K562 (cell line): Measurements from ENCODE around the gene SNX14. TPM values are rescaled to one million over a fixed set of nuclear protein-coding genes. Genes with fewer than 3 reads are reported as not detected.
"Not testable (repeated sequence)": the region's sequence is repeated elsewhere in the genome, so short reads cannot be mapped to it uniquely, and the experiment has no call there.

Experiments
- ATAC-seq: fragments of 200-7000 bp; cut with Tn5 transposase; 3 replicates; pipeline ENCODE4 v1.9.1; 2020; ENCODE audit warnings: moderate library complexity
- BruUV-seq: library from RNA; stranded (reverse); fragments of 400-500 nt; replicated peaks from 2 replicates; lab custom pipeline; 2021; lab: Mats Ljungman, UMichigan
- CTCF ChIA-PET: fragments of 300-600 bp; formaldehyde crosslinking; extraction: SDS; loops from one replicate; lab custom pipeline; 2021; ENCODE audit warnings: low intra/inter-chr PET ratio; lab: Yijun Ruan, JAX
- POLR2A ChIA-PET: fragments of 300-600, 350-650 bp; sonication (Branson Sonifier 250); formaldehyde crosslinking; extraction: SDS; loops from one replicate; lab custom pipeline; 2021; ENCODE audit warnings: antibody characterized with exemption, inconsistent platforms; lab: Yijun Ruan, JAX
- DNase-seq, 4 experiments: peaks; one replicate each; pipeline versions ENCODE4 v3.0.0 to v3.0.0-alpha.2; 2011 to 2018; ENCODE audit warnings: low spot score in 3 of 4, mixed read lengths in 3 of 4; ENCODE audit errors: extremely low read depth in 1 of 4
- FAIRE-seq: peaks from 2 replicates; lab custom pipeline; 2011; peaks lifted over from hg19 to GRCh38; lab: Jason Lieb, UNC
- H2AFZ ChIP-seq: 2 replicates; pipeline ENCODE4 v1.6.0; 2011; ENCODE audit warnings: low read depth, low read length, control low read depth, inconsistent platforms
- H3K27ac ChIP-seq: fragments of 200-600 bp; 3 replicates; pipeline ENCODE4 v1.8.0; 2011; ENCODE audit warnings: low read depth, mild to moderate bottlenecking, control low read depth, inconsistent platforms, low read length, moderate library complexity, mixed read lengths; ENCODE audit errors: extremely low read depth
- H3K27me3 ChIP-seq, 2 experiments: fragments of 300-600 bp in 1 of 2; 2 replicates in 1 of 2; 3 replicates in 1 of 2; pipeline versions ENCODE4 v1.6.0 to v1.8.0; 2011; ENCODE audit warnings: inconsistent platforms in 2 of 2, low read length in 2 of 2, mild to moderate bottlenecking in 1 of 2, mixed read lengths in 1 of 2, moderate library complexity in 1 of 2; ENCODE audit not compliant: control insufficient read depth in 2 of 2, insufficient read depth in 2 of 2
- H3K36me3 ChIP-seq: fragments of 300-600 bp; 3 replicates; pipeline ENCODE4 v1.8.0; 2011; ENCODE audit warnings: mild to moderate bottlenecking, low read length, inconsistent platforms; ENCODE audit not compliant: control insufficient read depth, insufficient read depth
- H3K4me1 ChIP-seq, 2 experiments: fragments of 200-600 bp in 1 of 2; replicated peaks in 1 of 2; 2 replicates in 1 of 2; 3 replicates in 1 of 2; pipeline versions ENCODE4 v1.5.1 to v1.8.0; 2011; ENCODE audit warnings: inconsistent platforms in 2 of 2, low read length in 2 of 2, mild to moderate bottlenecking in 1 of 2, mixed read lengths in 1 of 2, moderate library complexity in 1 of 2; ENCODE audit not compliant: control insufficient read depth in 2 of 2, insufficient read depth in 2 of 2
- H3K4me2 ChIP-seq: 2 replicates; pipeline ENCODE4 v1.6.1; 2011; ENCODE audit warnings: low read length, control low read depth, inconsistent platforms, mixed read lengths; ENCODE audit not compliant: insufficient read depth
- H3K4me3 ChIP-seq: fragments of 200-600 bp; sonication (generic), shearing (Covaris generic); 2 replicates; pipeline ENCODE4 v1.5.1; 2016; ENCODE audit warnings: control low read depth, inconsistent platforms
- H3K79me2 ChIP-seq: fragments of 200-600 bp; 3 replicates; pipeline ENCODE4 v1.8.0; 2011; ENCODE audit warnings: low read length, inconsistent platforms; ENCODE audit not compliant: control insufficient read depth, insufficient read depth
- H3K9ac ChIP-seq, 2 experiments: 2 replicates each; pipeline versions ENCODE4 v1.6.0 to v1.6.1; 2011; ENCODE audit warnings: low read depth in 2 of 2, low read length in 2 of 2, control low read depth in 1 of 2, inconsistent platforms in 1 of 2, mild to moderate bottlenecking in 1 of 2, mixed read lengths in 1 of 2; ENCODE audit not compliant: insufficient read depth in 1 of 2
- H3K9me1 ChIP-seq: one replicate; pipeline ENCODE4 v1.6.0; 2011; ENCODE audit warnings: inconsistent platforms, mild to moderate bottlenecking, low read length, moderate library complexity; ENCODE audit not compliant: control insufficient read depth, insufficient read depth
- H3K9me3 ChIP-seq: replicated peaks from 2 replicates; pipeline ENCODE4 v1.5.1; 2011; ENCODE audit warnings: low read depth, low read length, inconsistent platforms; ENCODE audit not compliant: control insufficient read depth, insufficient read depth
- H4K20me1 ChIP-seq: replicated peaks from 2 replicates; pipeline ENCODE4 v1.6.1; 2011; ENCODE audit warnings: low read length, inconsistent platforms, mixed read lengths; ENCODE audit not compliant: control insufficient read depth, insufficient read depth
- CHD7 ChIP-seq: fragments of 200-600 bp; sonication (generic); IDR thresholded peaks from one replicate; pipeline ENCODE4 v1.6.1; 2012; ENCODE audit warnings: mild to moderate bottlenecking, low read depth, low read length, inconsistent platforms
- ZNF184 ChIP-seq: sonication (generic); formaldehyde crosslinking; IDR thresholded peaks from 2 replicates; pipeline ENCODE4 v1.5.0; 2020; ENCODE audit warnings: missing genetic modification reagents
- ZNF41 ChIP-seq: fragments of 250-450 bp; sonication (Bioruptor Pico); conservative IDR thresholded peaks from 2 replicates; pipeline ENCODE4 v1.4.0; 2020; ENCODE audit warnings: mild to moderate bottlenecking
- WGBS: fragments of 100-300 bp; shearing (Covaris generic); methylation state at CpG from one replicate; pipeline ENCODE4 v1.1.6; 2016; ENCODE audit warnings: low coverage, mixed read lengths; ENCODE audit not compliant: insufficient coverage; ENCODE audit errors: missing lambda C conversion rate; 5-methylcytosine and 5-hydroxymethylcytosine counted together
- in situ Hi-C: fragments of 300-500 bp; cut with MboI; formaldehyde crosslinking; loops from 4 replicates; pipeline ENCODE4 v1.15.0; 2018; ENCODE audit warnings: inconsistent platforms, mixed read lengths
- intact Hi-C: fragments of 100-400 bp; cut with micrococcal nuclease; formaldehyde crosslinking; loops from 2 replicates; pipeline ENCODE4 v1.14.2; 2022
- polyA plus RNA-seq, 8 experiments: library from polyadenylated mRNA; depleted of rRNA in 4 of 8; stranded (reverse) in 5 of 8; unstranded in 3 of 8; fragments of >200 nt; fragmentation: Nextera tagmentation in 2 of 8; fragmentation: Illumina TruSeq in 1 of 8; extraction: Ambion mirVana in 2 of 8; extraction: Trizol in 1 of 8; gene quantifications; 2 replicates each; pipeline versions ENCODE4 v1.2.1 to v1.2.3, GENCODE V29; 2011 to 2014; ENCODE audit warnings: inconsistent platforms in 1 of 8, missing spikeins in 1 of 8
- total RNA-seq, 7 experiments: library from RNA; depleted of rRNA in 6 of 7; stranded (reverse); fragments of >200 nt in 6 of 7; fragmentation: Illumina TruSeq in 2 of 7; extraction: Trizol in 2 of 7; gene quantifications; 2 replicates each; pipeline versions ENCODE4 v1.2.1 to v1.2.3, GENCODE V29; 2011 to 2021; ENCODE audit warnings: low replicate concordance in 1 of 7

Gene SNX14
- total and polyA plus RNA-seq, 9 of the 15 experiments (the other 6 are each of a cell fraction or from before 2014, with no cell fraction given), result 46.5 to 140 (median 71.2) TPM

GRCh38 chr6:85564223-85564622 is 29.4 kb downstream of the SNX14 start:
- H3K9me1 ChIP-seq, H2AFZ ChIP-seq, H3K27ac ChIP-seq, CTCF ChIA-PET, ATAC-seq, H3K79me2 ChIP-seq, H3K9ac ChIP-seq, POLR2A ChIA-PET, FAIRE-seq, intact Hi-C loops, DNase-seq, H3K27me3 ChIP-seq, H3K4me3 ChIP-seq, H3K9me3 ChIP-seq, H3K4me2 ChIP-seq, H3K4me1 ChIP-seq, H4K20me1 ChIP-seq, BruUV-seq, in situ Hi-C loops: not testable (repeated sequence)
- H3K36me3 ChIP-seq, result peaks cover 46% of the 10 kb centered on the region; the same call in 2 of the 3 replicates
- TF ChIP-seq ZNF184 (CRISPR knock-in tag), result peak; percentile 68; the same call in 1 of the 2 replicates
- WGBS, result 100% methylated on average over 1 of the region's 2 CpGs

DNA sequence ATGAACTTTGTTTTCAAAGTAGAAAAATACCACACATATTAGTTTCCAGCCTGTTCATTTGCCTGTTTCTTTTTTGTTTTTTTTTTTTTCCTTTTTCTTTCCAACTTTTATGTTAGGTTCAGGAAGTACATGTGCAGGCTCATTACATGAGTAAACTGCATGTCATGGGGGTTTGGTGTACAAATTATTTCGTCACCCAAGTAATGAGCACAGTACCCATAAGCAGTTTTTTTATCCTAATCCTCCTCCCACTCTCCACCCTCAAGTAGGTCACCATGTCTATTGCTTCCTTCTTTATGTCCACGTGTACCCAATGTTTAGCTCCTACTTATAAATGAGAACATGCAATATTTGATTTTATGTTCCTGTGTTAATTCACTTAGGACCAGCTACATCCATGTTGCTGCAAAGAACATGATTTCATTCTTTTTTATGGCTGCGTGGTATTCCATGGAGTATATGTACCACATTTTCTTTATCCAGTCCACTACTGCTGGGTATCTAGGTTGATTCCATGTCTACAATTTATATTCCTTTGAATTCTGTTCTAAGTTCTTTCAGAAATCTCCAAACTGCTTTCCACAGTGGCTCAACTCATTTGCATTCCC is 31.8 kb downstream of the SNX14 start:
- 80% methylated on average over 3 of the region's 3 CpGs for WGBS
- in situ Hi-C loops (no loop called here), intact Hi-C loops (no loop called here)
- Histone ChIP-seq H3K4me2 (no peak overlapping the region), H3K79me2 (no peaks in the 10 kb centered on the region), H3K36me3 (peaks cover 42% of the 10 kb centered on the region; the same call in 2 of the 3 replicates), H3K27ac (no peak overlapping the region), H3K9me1 (no peaks in the 10 kb centered on the region), H2AFZ (no peak overlapping the region), H3K9ac (no peak overlapping the region), H3K9me3 (no peaks in the 10 kb centered on the region), H3K4me1 (no peaks in the 10 kb centered on the region), H3K27me3 (no peaks in the 10 kb centered on the region), H3K4me3 (no peak overlapping the region), H4K20me1 (no peaks in the 10 kb centered on the region)
- FAIRE-seq, result no peak
- ChIA-PET CTCF (no interaction called here), POLR2A (interaction anchor here (1.9 kb wide), 1 partner anchor 12 kb away, joined by 4 read pairs; no protein-coding TSS in a partner anchor)
- no TSS peak for BruUV-seq
- no peak for ATAC-seq
- no peak for DNase-seq
- no peak for TF ChIP-seq ZNF41
- TF ChIP-seq CHD7, result no peak
